ENCODE measurements around the gene FRMD3. TPM values are rescaled to one million over a fixed set of nuclear protein-coding genes. Genes with fewer than 3 reads are reported as not detected.

Gene FRMD3
- total and polyA plus RNA-seq, 4 donors = 0.16 to 0.75 (median 0.48) TPM

- Histone ChIP-seq H3K27me3 (ENCODE audit: control insufficient read depth in 4 of 4, insufficient read depth in 4 of 4, low read length in 3 of 4) (no peaks in the 10 kb centered on the region), H3K9ac (ENCODE audit: low read depth in 1 of 2, low read length in 2 of 2) (no peak overlapping the region), H3K36me3 (ENCODE audit: control insufficient read depth in 4 of 4, insufficient read depth in 3 of 4, low read depth in 1 of 4, low read length in 3 of 4) (no peaks in the 10 kb centered on the region), H3K9me3 (ENCODE audit: control insufficient read depth in 4 of 4, low read length in 3 of 4) (no peaks in the 10 kb centered on the region), H3K4me3 (ENCODE audit: low read depth in 1 of 3, low read length in 3 of 3) (no peak overlapping the region), H3K4me1 (ENCODE audit: control insufficient read depth in 4 of 4, insufficient read depth in 4 of 4, low read length in 3 of 4) (peaks cover 0 to 2% (median 0%) of the 10 kb centered on the region in 4 donors), H3K27ac (ENCODE audit: low read depth in 1 of 2, low read length in 2 of 2) (no peak overlapping the region)
- DNase-seq (ENCODE audit: low spot score) = no peak
- WGBS = 65% methylated on average over 3 of the region's 3 CpGs
- TF ChIP-seq, protein P1, sequence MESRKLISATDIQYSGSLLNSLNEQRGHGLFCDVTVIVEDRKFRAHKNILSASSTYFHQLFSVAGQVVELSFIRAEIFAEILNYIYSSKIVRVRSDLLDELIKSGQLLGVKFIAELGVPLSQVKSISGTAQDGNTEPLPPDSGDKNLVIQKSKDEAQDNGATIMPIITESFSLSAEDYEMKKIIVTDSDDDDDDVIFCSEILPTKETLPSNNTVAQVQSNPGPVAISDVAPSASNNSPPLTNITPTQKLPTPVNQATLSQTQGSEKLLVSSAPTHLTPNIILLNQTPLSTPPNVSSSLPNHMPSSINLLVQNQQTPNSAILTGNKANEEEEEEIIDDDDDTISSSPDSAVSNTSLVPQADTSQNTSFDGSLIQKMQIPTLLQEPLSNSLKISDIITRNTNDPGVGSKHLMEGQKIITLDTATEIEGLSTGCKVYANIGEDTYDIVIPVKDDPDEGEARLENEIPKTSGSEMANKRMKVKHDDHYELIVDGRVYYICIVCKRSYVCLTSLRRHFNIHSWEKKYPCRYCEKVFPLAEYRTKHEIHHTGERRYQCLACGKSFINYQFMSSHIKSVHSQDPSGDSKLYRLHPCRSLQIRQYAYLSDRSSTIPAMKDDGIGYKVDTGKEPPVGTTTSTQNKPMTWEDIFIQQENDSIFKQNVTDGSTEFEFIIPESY (IDR thresholded peaks at IDR 0.05) = no peak
- TF ChIP-seq JUND (IDR thresholded peaks at IDR 0.05) (no peak), FOXA1 (IDR thresholded peaks at IDR 0.05) (no peak), GABPA (IDR thresholded peaks at IDR 0.05 in 1 of 2, conservative IDR thresholded peaks at IDR 0.05 in 1 of 2) (no peak), NR2F2 (IDR thresholded peaks at IDR 0.05) (no peak), HNF4G (IDR thresholded peaks at IDR 0.05) (no peak), TAF1 (conservative IDR thresholded peaks at IDR 0.05) (no peak), HNF4A (conservative IDR thresholded peaks at IDR 0.05) (no peak), RAD21 (IDR thresholded peaks at IDR 0.05) (no peak), YY1 (IDR thresholded peaks at IDR 0.05) (no peak), SP1 (IDR thresholded peaks at IDR 0.05) (no peak), EGR1 (IDR thresholded peaks at IDR 0.05; ENCODE audit: low read depth in 2 of 2) (no peak), RXRA (IDR thresholded peaks at IDR 0.05) (no peak), REST (IDR thresholded peaks at IDR 0.05) (no peak), FOXA2 (IDR thresholded peaks at IDR 0.05) (no peak)
- TF ChIP-seq, protein P2, sequence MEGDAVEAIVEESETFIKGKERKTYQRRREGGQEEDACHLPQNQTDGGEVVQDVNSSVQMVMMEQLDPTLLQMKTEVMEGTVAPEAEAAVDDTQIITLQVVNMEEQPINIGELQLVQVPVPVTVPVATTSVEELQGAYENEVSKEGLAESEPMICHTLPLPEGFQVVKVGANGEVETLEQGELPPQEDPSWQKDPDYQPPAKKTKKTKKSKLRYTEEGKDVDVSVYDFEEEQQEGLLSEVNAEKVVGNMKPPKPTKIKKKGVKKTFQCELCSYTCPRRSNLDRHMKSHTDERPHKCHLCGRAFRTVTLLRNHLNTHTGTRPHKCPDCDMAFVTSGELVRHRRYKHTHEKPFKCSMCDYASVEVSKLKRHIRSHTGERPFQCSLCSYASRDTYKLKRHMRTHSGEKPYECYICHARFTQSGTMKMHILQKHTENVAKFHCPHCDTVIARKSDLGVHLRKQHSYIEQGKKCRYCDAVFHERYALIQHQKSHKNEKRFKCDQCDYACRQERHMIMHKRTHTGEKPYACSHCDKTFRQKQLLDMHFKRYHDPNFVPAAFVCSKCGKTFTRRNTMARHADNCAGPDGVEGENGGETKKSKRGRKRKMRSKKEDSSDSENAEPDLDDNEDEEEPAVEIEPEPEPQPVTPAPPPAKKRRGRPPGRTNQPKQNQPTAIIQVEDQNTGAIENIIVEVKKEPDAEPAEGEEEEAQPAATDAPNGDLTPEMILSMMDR (IDR thresholded peaks at IDR 0.05; ENCODE audit: low read depth, low read length, missing input control) = no peak
- TF ChIP-seq, protein P3, sequence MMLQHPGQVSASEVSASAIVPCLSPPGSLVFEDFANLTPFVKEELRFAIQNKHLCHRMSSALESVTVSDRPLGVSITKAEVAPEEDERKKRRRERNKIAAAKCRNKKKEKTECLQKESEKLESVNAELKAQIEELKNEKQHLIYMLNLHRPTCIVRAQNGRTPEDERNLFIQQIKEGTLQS (IDR thresholded peaks at IDR 0.05) = no peak
- TF ChIP-seq, protein P4, sequence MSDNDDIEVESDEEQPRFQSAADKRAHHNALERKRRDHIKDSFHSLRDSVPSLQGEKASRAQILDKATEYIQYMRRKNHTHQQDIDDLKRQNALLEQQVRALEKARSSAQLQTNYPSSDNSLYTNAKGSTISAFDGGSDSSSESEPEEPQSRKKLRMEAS (IDR thresholded peaks at IDR 0.05) = no peak
Measured at GRCh38 chr9:83285445-83286225, 252.6 kb downstream of the FRMD3 start.
